Colonic mucosa (tissue), 4 donors: ENCODE results near the gene CERS5. TPM values are rescaled to one million over a fixed set of nuclear protein-coding genes. Genes with fewer than 3 reads are reported as not detected.
"Not testable (repeated sequence)": the region's sequence is repeated elsewhere in the genome, so short reads cannot be mapped to it uniquely, and the experiment has no call there.

Experiments
- DNase-seq: peaks from one replicate; pipeline ENCODE4 v3.0.0-alpha.2; 2020
- H3K27ac ChIP-seq: fragments of 200-600 bp; one replicate; pipeline ENCODE4 v1.8.0; 2021
- H3K27me3 ChIP-seq: fragments of 200-600 bp; one replicate; pipeline ENCODE4 v1.8.0; 2021
- H3K36me3 ChIP-seq: fragments of 200-600 bp; one replicate; pipeline ENCODE4 v1.8.0; 2021
- H3K4me1 ChIP-seq: fragments of 200-600 bp; one replicate; pipeline ENCODE4 v1.8.0; 2021; ENCODE audit warnings: mild to moderate bottlenecking
- H3K4me3 ChIP-seq: fragments of 200-600 bp; one replicate; pipeline ENCODE4 v1.8.0; 2021
- H3K9ac ChIP-seq, 2 donors: one replicate each; pipeline ENCODE4 v1.7.0; 2013; ENCODE audit warnings: control low read depth in 2 of 2, low read depth in 2 of 2, low read length in 2 of 2
- H3K9me3 ChIP-seq: fragments of 200-600 bp; one replicate; pipeline ENCODE4 v1.8.0; 2021
- CTCF ChIP-seq: fragments of 200-600 bp; IDR thresholded peaks from one replicate; pipeline ENCODE4 v1.8.0; 2022; ENCODE audit warnings: antibody characterized with exemption, mild to moderate bottlenecking
- intact Hi-C: fragments of 100-400 bp; cut with DNase I; formaldehyde crosslinking; loops from one replicate; pipeline ENCODE4 v1.14.1; 2022
- total RNA-seq, 2 donors: library from RNA; stranded (reverse); fragmentation: NEBNext Ultra II Directional in 1 of 2; extraction: Animal tissue kit (Norgen Biotek cat#: 25700) in 1 of 2; gene quantifications; one replicate each; pipeline ENCODE4 v1.2.1, GENCODE V29; 2021
- donor health status: healthy.
- donor health status: DM: no; HTN: no; CAD: no.
- donor health status: DM: no; HTN: no; CAD: no.

CERS5 gene
- total RNA-seq, 2 donors from 2014 or later, result 17.6 to 19.4 TPM

- no peak overlapping the region for H3K9ac ChIP-seq
- no peak overlapping the region for H3K27ac ChIP-seq
- H3K4me1 ChIP-seq, result no peaks in the 10 kb centered on the region
- intact Hi-C loops, result no loop called here
- no peaks in the 10 kb centered on the region for H3K27me3 ChIP-seq
- no peak for TF ChIP-seq CTCF
- H3K4me3 ChIP-seq, result no peak overlapping the region
- no peaks in the 10 kb centered on the region for H3K36me3 ChIP-seq
- H3K9me3 ChIP-seq, result no peaks in the 10 kb centered on the region
- no peak for DNase-seq
Observed at GRCh38 chr12:50151047-50151687, 16.0 kb downstream of the CERS5 start.

- Histone ChIP-seq H3K4me1 (no peaks in the 10 kb centered on the region), H3K9me3 (no peaks in the 10 kb centered on the region), H3K4me3 (no peak overlapping the region), H3K27ac (no peak overlapping the region), H3K36me3 (no peaks in the 10 kb centered on the region), H3K9ac (no peak overlapping the region), H3K27me3 (no peaks in the 10 kb centered on the region)
- intact Hi-C loops, result no loop called here
- DNase-seq, result no peak
- no peak for TF ChIP-seq CTCF
Observed at GRCh38 chr12:50149311-50149710, 17.9 kb downstream of the CERS5 start.

GRCh38 chr12:50148011-50148410 is 19.2 kb downstream of the CERS5 start:
- DNase-seq, H3K9ac ChIP-seq, H3K4me3 ChIP-seq, H3K27me3 ChIP-seq, H3K4me1 ChIP-seq, H3K9me3 ChIP-seq, H3K36me3 ChIP-seq, H3K27ac ChIP-seq, intact Hi-C loops: not testable (repeated sequence)

- Histone ChIP-seq H3K9ac (no peak overlapping the region), H3K4me3 (no peak overlapping the region), H3K27ac (no peak overlapping the region), H3K9me3 (no peaks in the 10 kb centered on the region), H3K27me3 (no peaks in the 10 kb centered on the region), H3K36me3 (no peaks in the 10 kb centered on the region), H3K4me1 (no peaks in the 10 kb centered on the region)
- DNase-seq, result no peak
- intact Hi-C loops, result no loop called here
- TF ChIP-seq CTCF, result no peak
Observed at GRCh38 chr12:50147281-50147680, 19.9 kb downstream of the CERS5 start.

- intact Hi-C loops, result no loop called here
- H3K36me3 ChIP-seq, result no peaks in the 10 kb centered on the region
- H3K4me1 ChIP-seq, result no peaks in the 10 kb centered on the region
- H3K4me3 ChIP-seq, result no peak overlapping the region
- no peak overlapping the region for H3K9ac ChIP-seq
- TF ChIP-seq CTCF, result no peak
- DNase-seq, result no peak
- no peaks in the 10 kb centered on the region for H3K27me3 ChIP-seq
- no peaks in the 10 kb centered on the region for H3K9me3 ChIP-seq
- no peak overlapping the region for H3K27ac ChIP-seq
Observed at GRCh38 chr12:50145439-50145838, 21.7 kb downstream of the CERS5 start.

- no peaks in the 10 kb centered on the region for H3K36me3 ChIP-seq
- no peak overlapping the region for H3K27ac ChIP-seq
- no peak overlapping the region for H3K4me3 ChIP-seq
- H3K9ac ChIP-seq, result no peak overlapping the region
- H3K4me1 ChIP-seq, result no peaks in the 10 kb centered on the region
- no peak for TF ChIP-seq CTCF
- no peaks in the 10 kb centered on the region for H3K9me3 ChIP-seq
- intact Hi-C loops, result no loop called here
- DNase-seq, result no peak
- no peaks in the 10 kb centered on the region for H3K27me3 ChIP-seq
Observed at GRCh38 chr12:50142993-50143392, 24.2 kb downstream of the CERS5 start.
